DND-41 (cell line): Measurements from ENCODE around the gene ATXN3.

Experiments
- ATAC-seq: fragments of 200-7000 bp; cut with Tn5 transposase; 3 replicates; pipeline ENCODE4 v1.9.1; 2021; ENCODE audit warnings: low read depth; ENCODE audit not compliant: insufficient read depth
- DNase-seq: peaks from one replicate; pipeline ENCODE4 v3.0.0-alpha.2; 2020
- H2AFZ ChIP-seq: 2 replicates; pipeline ENCODE4 v1.6.0; 2012; ENCODE audit warnings: low read depth, low read length
- H3K27ac ChIP-seq: 2 replicates; pipeline ENCODE4 v1.5.1; 2012; ENCODE audit warnings: low read length, inconsistent platforms
- H3K27me3 ChIP-seq: fragments of 200-600 bp; sonication (generic); 2 replicates; pipeline ENCODE4 v1.6.0; 2012; ENCODE audit warnings: low read length, mild to moderate bottlenecking, inconsistent platforms; ENCODE audit not compliant: insufficient read depth, poor library complexity
- H3K36me3 ChIP-seq: 2 replicates; pipeline ENCODE4 v1.5.1; 2012; ENCODE audit warnings: low read length, inconsistent platforms; ENCODE audit not compliant: insufficient read depth
- H3K4me1 ChIP-seq: 2 replicates; pipeline ENCODE4 v1.5.1; 2012; ENCODE audit warnings: mild to moderate bottlenecking, low read length; ENCODE audit not compliant: insufficient read depth
- H3K4me2 ChIP-seq: 2 replicates; pipeline ENCODE4 v1.6.0; 2012; ENCODE audit warnings: mild to moderate bottlenecking, moderate library complexity, low read length, inconsistent platforms; ENCODE audit not compliant: insufficient read depth
- H3K4me3 ChIP-seq, 2 experiments: fragments of 200-600 bp in 1 of 2; shearing (Covaris generic) in 1 of 2; 2 replicates each; pipeline ENCODE4 v1.5.1; 2012 to 2016; ENCODE audit warnings: inconsistent platforms in 2 of 2, low read length in 2 of 2, mild to moderate bottlenecking in 2 of 2, low read depth in 1 of 2, moderate library complexity in 1 of 2
- H3K79me2 ChIP-seq: 2 replicates; pipeline ENCODE4 v1.6.0; 2012; ENCODE audit warnings: low read length, inconsistent platforms; ENCODE audit not compliant: insufficient read depth
- H3K9ac ChIP-seq: 2 replicates; pipeline ENCODE4 v1.6.0; 2012; ENCODE audit warnings: low read depth, mild to moderate bottlenecking, inconsistent platforms, low read length, moderate library complexity
- H3K9me3 ChIP-seq: 2 replicates; pipeline ENCODE4 v1.5.1; 2012; ENCODE audit warnings: low read length, moderate library complexity, mild to moderate bottlenecking, inconsistent platforms; ENCODE audit not compliant: insufficient read depth, severe bottlenecking
- H4K20me1 ChIP-seq: 2 replicates; pipeline ENCODE4 v1.6.0; 2012; ENCODE audit warnings: low read length; ENCODE audit not compliant: insufficient read depth
- CTCF ChIP-seq: IDR thresholded peaks from 2 replicates; pipeline ENCODE4 v1.5.1; 2012; ENCODE audit warnings: borderline replicate concordance, low read length, moderate library complexity, mild to moderate bottlenecking; ENCODE audit not compliant: poor library complexity, severe bottlenecking; ENCODE audit errors: extremely low read depth
- EZH2 ChIP-seq: IDR thresholded peaks from 3 replicates; pipeline ENCODE4 v1.6.1; 2012; ENCODE audit warnings: borderline replicate concordance, low read depth, mild to moderate bottlenecking, moderate library complexity, low read length, inconsistent platforms; ENCODE audit not compliant: severe bottlenecking

ATXN3 gene

DNA sequence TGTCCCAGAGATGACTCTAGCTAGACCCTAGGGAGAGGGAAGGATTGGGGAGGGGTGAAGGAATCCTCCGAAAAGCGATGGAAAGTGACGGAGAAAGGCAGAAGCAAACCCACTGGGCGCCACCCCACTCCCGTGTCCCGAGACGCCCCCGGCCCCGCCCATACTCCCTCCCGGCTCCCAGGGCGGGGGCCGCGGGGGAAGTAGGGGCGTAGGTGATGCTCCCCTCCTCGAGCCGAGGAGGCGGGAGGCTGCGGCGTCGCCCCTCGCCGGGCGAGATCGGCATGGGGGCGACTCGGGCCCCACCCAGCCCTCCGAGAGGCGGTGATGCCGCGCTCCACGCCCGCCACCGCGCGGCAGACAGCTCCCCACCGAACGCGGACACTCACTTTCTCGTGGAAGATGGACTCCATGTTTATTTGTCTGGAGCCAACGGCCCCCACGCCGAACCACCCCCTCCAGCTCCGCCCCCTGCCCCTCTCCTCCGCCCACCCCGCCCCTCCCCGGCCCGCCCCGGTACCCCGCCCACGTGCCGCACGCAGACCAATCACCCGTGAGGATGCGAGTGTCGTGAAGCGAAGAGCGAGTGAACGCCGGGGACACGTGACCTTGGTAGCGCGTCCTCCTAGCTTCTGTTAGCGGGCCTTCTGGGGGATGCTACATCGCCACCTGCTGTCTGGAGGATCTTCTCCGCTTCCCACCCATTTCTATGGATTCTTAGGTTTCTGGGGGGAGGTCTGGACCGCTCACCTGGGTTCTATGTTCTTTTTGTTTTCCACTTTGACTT is at the start of gene ATXN3:
Gene ATXN3, minus strand, starts transcription at position 440 of the 784 bp plus-strand sequence. Its CDS starts 30 bp downstream, at position 410.
- TF ChIP-seq EZH2 (no peak), CTCF (peak; percentile 93)
- Histone ChIP-seq H3K4me2 (peak within 1 kb of the TSS; percentile 79), H4K20me1 (peaks cover 15% of the 10 kb centered on the region; the same call in 1 of the 2 replicates), H3K36me3 (no peaks in the 10 kb centered on the region), H3K27me3 (no peaks in the 10 kb centered on the region), H3K9ac (peak within 1 kb of the TSS; percentile 78), H3K9me3 (no peaks in the 10 kb centered on the region), H3K27ac (peak within 1 kb of the TSS; percentile 94), H3K4me3 (peak within 1 kb of the TSS; percentile 78 to 81), H2AFZ (peak within 1 kb of the TSS; percentile 84), H3K79me2 (peaks cover 49% of the 10 kb centered on the region), H3K4me1 (peaks cover 40% of the 10 kb centered on the region)
- ATAC-seq (peak; percentile 92), DNase-seq (peak; percentile 97)

DNA sequence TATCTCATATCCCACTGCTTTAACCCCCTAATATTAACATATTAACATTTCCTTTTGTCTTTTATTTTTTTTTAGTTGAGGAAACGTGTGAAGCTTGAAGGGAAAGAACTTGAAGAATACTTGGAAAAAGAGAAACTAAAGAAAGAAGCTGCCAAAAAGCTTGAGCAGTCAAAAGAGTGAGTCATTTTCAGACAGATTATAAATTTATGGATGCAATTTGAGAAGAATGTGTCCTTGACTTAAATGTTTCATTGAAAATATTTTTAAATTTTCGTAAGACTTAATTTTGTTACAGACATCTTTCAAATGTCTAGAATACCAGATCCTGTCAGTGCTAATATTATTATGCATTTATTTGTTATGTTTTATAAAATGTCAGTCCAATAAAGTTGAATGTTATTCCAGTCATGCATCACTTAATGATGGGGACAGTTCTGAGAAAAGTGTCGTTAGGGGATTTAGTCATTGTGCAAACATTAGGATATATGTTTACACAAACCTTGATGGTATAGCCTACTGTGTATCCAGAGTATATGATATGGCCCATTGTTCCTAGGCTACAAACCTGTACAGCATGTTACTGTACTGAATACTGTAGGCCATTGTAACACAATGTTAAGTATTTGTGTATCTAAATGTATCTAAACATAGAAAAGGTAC is 48.0 kb upstream of the ATXN3 start:
- TF ChIP-seq EZH2 (no peak), CTCF (no peak)
- Histone ChIP-seq H3K4me3 (no peak overlapping the region), H3K79me2 (peaks cover 4% of the 10 kb centered on the region; the same call in 1 of the 2 replicates), H3K27ac (no peak overlapping the region), H3K9ac (no peak overlapping the region), H3K36me3 (peaks cover 75% of the 10 kb centered on the region), H2AFZ (no peak overlapping the region), H3K4me2 (no peak overlapping the region), H4K20me1 (no peaks in the 10 kb centered on the region), H3K27me3 (no peaks in the 10 kb centered on the region), H3K4me1 (no peaks in the 10 kb centered on the region), H3K9me3 (no peaks in the 10 kb centered on the region)
- DNase-seq, result no peak
- ATAC-seq, result no peak

DNA sequence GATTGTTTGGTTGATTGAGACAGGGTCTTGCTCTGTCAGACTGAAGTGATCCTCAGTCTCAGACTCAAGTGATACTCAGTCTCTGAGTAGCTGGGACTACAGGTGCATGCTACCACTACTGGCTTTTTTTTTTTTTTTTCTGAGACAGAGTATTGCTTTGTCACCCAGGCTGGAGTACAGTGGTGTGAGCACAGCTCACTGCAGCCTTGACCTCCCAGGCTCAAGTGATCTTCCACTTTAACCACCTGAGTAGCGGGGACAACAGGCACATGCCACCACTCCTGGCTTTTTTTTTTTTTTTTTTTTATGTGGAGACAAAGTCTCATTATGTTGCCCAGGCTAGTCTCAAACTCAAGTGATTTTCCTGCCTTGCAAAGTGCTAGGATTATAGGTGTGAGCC is 47.2 kb upstream of the ATXN3 start:
- Histone ChIP-seq H3K27me3 (no peaks in the 10 kb centered on the region), H3K4me2 (no peak overlapping the region), H3K9me3 (no peaks in the 10 kb centered on the region), H2AFZ (no peak overlapping the region), H4K20me1 (no peaks in the 10 kb centered on the region), H3K79me2 (peaks cover 6% of the 10 kb centered on the region; the same call in 1 of the 2 replicates), H3K9ac (no peak overlapping the region), H3K4me1 (no peaks in the 10 kb centered on the region), H3K4me3 (no peak overlapping the region), H3K36me3 (peaks cover 75% of the 10 kb centered on the region), H3K27ac (no peak overlapping the region)
- no peak for ATAC-seq
- no peak for DNase-seq
- TF ChIP-seq EZH2, result no peak
- no peak for TF ChIP-seq CTCF
